HL-60 (cell line): ENCODE results near the gene ARL10.

Source experiments
- DNase-seq, 2 experiments: peaks; one replicate each; pipeline ENCODE4 v3.0.0-alpha.2; 2010 to 2020; ENCODE audit warnings: low read depth in 1 of 2, low spot score in 1 of 2
- H3K27ac ChIP-seq: fragments of 250-450 bp; sonication (Bioruptor Pico); replicated peaks from 2 replicates; pipeline ENCODE4 v1.5.1; 2020; ENCODE audit warnings: mild to moderate bottlenecking, moderate library complexity
- H3K27me3 ChIP-seq: fragments of 250-450 bp; sonication (Bioruptor Pico); 2 replicates; pipeline ENCODE4 v1.5.1; 2021; ENCODE audit warnings: mild to moderate bottlenecking, moderate library complexity; ENCODE audit not compliant: insufficient read depth, poor library complexity, severe bottlenecking
- H3K4me3 ChIP-seq: replicated peaks from 2 replicates; pipeline ENCODE4 v1.5.1; 2011; ENCODE audit warnings: mild to moderate bottlenecking, control low read depth, low read length; ENCODE audit not compliant: insufficient read depth
- GABPA ChIP-seq: IDR thresholded peaks from 2 replicates; pipeline ENCODE4 v1.6.1; 2012; ENCODE audit warnings: low read depth
- POLR2AphosphoS5 ChIP-seq: IDR thresholded peaks from 2 replicates; pipeline ENCODE4 v1.6.1; 2012; ENCODE audit warnings: low read depth
- SPI1 ChIP-seq: IDR thresholded peaks from 2 replicates; pipeline ENCODE4 v1.6.1; 2012; ENCODE audit warnings: low read depth, mild to moderate bottlenecking, borderline replicate concordance
- TF ChIP-seq, protein P1 (sequence below): IDR thresholded peaks from 2 replicates; pipeline ENCODE4 v1.6.1; 2012; ENCODE audit warnings: low read depth; ENCODE audit not compliant: insufficient replicate concordance
- TF ChIP-seq, protein P2 (sequence below): IDR thresholded peaks from one replicate; pipeline ENCODE4 v1.5.1; 2011; ENCODE audit warnings: low read length, control low read depth, inconsistent platforms; ENCODE audit not compliant: insufficient read depth

Gene ARL10

DNA sequence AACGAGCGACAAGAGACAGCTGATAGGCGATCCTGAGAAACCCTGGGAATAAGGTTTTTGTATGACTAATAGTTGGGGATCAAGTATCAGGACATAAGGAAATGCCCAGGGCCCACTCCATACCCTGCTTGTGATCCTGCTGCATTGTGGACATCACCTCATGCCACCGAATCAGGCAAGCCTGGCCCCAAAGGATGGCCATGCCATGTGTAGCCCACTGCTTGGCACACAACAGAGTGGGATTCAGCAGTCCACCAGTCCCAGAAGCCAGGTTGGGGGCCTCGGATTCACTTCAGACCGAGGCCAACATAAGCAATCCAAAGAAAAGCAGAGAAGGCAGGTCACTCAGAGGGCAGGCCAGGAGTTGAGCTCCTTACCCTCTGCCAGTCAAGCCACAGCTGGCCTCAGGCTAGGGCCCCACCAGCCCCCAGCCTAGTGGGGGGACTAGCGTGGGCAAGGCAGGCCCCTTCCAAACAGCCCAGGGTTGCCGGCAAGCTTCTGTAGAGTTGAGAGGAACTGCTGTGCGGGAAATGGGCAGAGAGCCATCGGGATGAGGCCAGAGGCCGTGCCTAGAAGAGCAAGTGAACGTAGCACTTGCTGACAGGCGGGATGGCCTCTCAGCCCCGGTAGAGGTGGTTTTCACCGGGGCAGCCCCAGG lies 18.1 kb downstream of the ARL10 start:
- DNase-seq: no peak
- Histone ChIP-seq H3K4me3 (no peak overlapping the region), H3K27me3 (no peaks in the 10 kb centered on the region), H3K27ac (no peak overlapping the region)
- TF ChIP-seq GABPA (no peak), SPI1 (no peak), POLR2AphosphoS5 (peak; percentile 38; the same call in 1 of the 2 replicates)
- TF ChIP-seq, protein P1, sequence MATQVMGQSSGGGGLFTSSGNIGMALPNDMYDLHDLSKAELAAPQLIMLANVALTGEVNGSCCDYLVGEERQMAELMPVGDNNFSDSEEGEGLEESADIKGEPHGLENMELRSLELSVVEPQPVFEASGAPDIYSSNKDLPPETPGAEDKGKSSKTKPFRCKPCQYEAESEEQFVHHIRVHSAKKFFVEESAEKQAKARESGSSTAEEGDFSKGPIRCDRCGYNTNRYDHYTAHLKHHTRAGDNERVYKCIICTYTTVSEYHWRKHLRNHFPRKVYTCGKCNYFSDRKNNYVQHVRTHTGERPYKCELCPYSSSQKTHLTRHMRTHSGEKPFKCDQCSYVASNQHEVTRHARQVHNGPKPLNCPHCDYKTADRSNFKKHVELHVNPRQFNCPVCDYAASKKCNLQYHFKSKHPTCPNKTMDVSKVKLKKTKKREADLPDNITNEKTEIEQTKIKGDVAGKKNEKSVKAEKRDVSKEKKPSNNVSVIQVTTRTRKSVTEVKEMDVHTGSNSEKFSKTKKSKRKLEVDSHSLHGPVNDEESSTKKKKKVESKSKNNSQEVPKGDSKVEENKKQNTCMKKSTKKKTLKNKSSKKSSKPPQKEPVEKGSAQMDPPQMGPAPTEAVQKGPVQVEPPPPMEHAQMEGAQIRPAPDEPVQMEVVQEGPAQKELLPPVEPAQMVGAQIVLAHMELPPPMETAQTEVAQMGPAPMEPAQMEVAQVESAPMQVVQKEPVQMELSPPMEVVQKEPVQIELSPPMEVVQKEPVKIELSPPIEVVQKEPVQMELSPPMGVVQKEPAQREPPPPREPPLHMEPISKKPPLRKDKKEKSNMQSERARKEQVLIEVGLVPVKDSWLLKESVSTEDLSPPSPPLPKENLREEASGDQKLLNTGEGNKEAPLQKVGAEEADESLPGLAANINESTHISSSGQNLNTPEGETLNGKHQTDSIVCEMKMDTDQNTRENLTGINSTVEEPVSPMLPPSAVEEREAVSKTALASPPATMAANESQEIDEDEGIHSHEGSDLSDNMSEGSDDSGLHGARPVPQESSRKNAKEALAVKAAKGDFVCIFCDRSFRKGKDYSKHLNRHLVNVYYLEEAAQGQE: no peak
- TF ChIP-seq, protein P2, sequence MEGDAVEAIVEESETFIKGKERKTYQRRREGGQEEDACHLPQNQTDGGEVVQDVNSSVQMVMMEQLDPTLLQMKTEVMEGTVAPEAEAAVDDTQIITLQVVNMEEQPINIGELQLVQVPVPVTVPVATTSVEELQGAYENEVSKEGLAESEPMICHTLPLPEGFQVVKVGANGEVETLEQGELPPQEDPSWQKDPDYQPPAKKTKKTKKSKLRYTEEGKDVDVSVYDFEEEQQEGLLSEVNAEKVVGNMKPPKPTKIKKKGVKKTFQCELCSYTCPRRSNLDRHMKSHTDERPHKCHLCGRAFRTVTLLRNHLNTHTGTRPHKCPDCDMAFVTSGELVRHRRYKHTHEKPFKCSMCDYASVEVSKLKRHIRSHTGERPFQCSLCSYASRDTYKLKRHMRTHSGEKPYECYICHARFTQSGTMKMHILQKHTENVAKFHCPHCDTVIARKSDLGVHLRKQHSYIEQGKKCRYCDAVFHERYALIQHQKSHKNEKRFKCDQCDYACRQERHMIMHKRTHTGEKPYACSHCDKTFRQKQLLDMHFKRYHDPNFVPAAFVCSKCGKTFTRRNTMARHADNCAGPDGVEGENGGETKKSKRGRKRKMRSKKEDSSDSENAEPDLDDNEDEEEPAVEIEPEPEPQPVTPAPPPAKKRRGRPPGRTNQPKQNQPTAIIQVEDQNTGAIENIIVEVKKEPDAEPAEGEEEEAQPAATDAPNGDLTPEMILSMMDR: no peak

DNA sequence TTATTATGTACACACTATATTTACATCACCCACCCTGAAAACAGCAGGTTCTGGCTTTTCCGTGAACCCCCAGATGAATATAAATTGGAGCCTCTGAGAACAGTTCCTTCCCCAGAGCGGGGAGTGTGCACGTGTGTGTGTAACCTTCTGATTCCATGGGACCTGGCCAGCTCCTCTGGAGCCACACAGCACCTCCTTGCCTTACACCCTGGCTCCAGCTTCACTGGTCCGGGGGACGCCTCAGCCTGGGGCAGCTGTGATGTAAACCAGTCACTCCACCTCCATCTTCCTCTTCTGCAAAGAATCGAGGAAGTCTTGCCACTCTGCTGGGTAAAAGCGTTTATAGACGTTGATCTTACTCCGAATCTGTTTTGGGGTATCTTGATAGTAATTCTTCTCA lies 18.7 kb downstream of the ARL10 start:
- DNase-seq: no peak
- TF ChIP-seq POLR2AphosphoS5 (no peak), GABPA (no peak), SPI1 (no peak)
- TF ChIP-seq, protein P2: no peak
- TF ChIP-seq, protein P1: no peak
- no peak overlapping the region for H3K27ac ChIP-seq
- no peak overlapping the region for H3K4me3 ChIP-seq
- no peaks in the 10 kb centered on the region for H3K27me3 ChIP-seq

DNA sequence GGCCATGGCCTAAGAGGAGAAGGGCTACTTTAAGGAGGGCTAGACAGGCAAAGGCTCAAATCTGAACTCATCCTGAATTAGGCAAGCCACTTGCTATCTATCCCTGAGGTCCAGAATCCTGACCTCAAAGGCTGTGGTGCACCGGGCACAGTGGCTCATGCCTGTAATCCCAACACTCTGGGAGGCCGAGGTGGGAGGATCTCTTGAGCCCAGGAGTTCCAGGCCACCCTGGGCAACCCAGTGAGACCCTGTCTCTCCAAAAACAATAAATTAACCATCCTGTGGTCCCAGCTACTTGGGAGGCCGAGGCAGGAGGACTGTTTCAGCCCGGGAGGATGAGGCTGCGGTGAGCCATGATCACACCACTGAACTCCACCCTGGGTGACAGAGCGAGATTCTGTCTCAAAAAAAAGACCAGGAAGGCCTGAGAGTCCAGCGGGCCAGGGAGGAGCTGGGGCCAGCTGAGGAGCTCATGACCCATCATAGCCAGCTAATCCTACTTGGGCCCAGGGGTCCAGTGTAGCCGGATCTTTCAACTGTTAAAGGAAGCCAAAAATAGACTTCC lies 19.2 kb downstream of the ARL10 start:
- DNase-seq: no peak
- Histone ChIP-seq H3K4me3 (no peak overlapping the region), H3K27ac (no peak overlapping the region), H3K27me3 (no peaks in the 10 kb centered on the region)
- TF ChIP-seq, protein P1: no peak
- TF ChIP-seq GABPA (no peak), POLR2AphosphoS5 (no peak), SPI1 (no peak)
- TF ChIP-seq, protein P2: no peak
